Activated T-helper 1 cell treated with Interleukin-2 at 50 U/mL for 16 hours (primary cell): ENCODE data around the gene ACAP1.

Source experiments
- DNase-seq: peaks from one replicate; pipeline ENCODE4 v3.0.0-alpha.2; 2020; ENCODE audit warnings: low read depth

ACAP1 gene

GRCh38 chr17:7336240-7337175 lies at the start of gene ACAP1:
Gene ACAP1, plus strand, starts transcription at chr17:7336529. Its CDS starts 206 bp downstream, at chr17:7336735.
- DNase-seq: peak; percentile 82

GRCh38 chr17:7289256-7290032 lies 46.9 kb upstream of the ACAP1 start:
- DNase-seq: no peak

GRCh38 chr17:7290166-7290565 lies 46.2 kb upstream of the ACAP1 start:
- no peak for DNase-seq

- DNase-seq: no peak
Measured at GRCh38 chr17:7290685-7291084, 45.6 kb upstream of the ACAP1 start.

GRCh38 chr17:7292194-7292593 lies 44.1 kb upstream of the ACAP1 start:
- DNase-seq: no peak

- no peak for DNase-seq
Measured at GRCh38 chr17:7292729-7293128, 43.6 kb upstream of the ACAP1 start.

GRCh38 chr17:7293159-7293558 lies 43.2 kb upstream of the ACAP1 start:
- no peak for DNase-seq

- no peak for DNase-seq
Measured at GRCh38 chr17:7293816-7294613, 42.3 kb upstream of the ACAP1 start.

GRCh38 chr17:7294614-7295153 lies 41.6 kb upstream of the ACAP1 start, which contains the start of gene YBX2:
Gene YBX2, minus strand, starts transcription at chr17:7294639. Its CDS starts 139 bp downstream, at chr17:7294500.
- peak; percentile 51 for DNase-seq

- no peak for DNase-seq
Measured at GRCh38 chr17:7295230-7296180, 40.8 kb upstream of the ACAP1 start.

GRCh38 chr17:7296189-7296861 lies 40.0 kb upstream of the ACAP1 start:
- peak; percentile 53 for DNase-seq

GRCh38 chr17:7304179-7304578 lies 32.1 kb upstream of the ACAP1 start:
- DNase-seq: no peak

- DNase-seq: peak; percentile 100
Measured at GRCh38 chr17:7306911-7307685, 29.2 kb upstream of the ACAP1 start, which contains the start of gene EIF5A. Gene EIF5A, plus strand, starts transcription at chr17:7307628. Its CDS starts 2,008 bp downstream, at chr17:7309636.

- DNase-seq: peak; percentile 45
Measured at GRCh38 chr17:7307686-7308624, 28.4 kb upstream of the ACAP1 start.

- DNase-seq: peak; percentile 75
Measured at GRCh38 chr17:7308625-7309433, 27.5 kb upstream of the ACAP1 start.

GRCh38 chr17:7309628-7310027 lies 26.7 kb upstream of the ACAP1 start:
- DNase-seq: no peak

- DNase-seq: no peak
Measured at GRCh38 chr17:7311110-7311705, 25.1 kb upstream of the ACAP1 start.
